LNCAP (cell line): Measurements from ENCODE around the gene PARP8.

Source experiments
- CTCF ChIP-seq: fragments of 450-650 bp; IDR thresholded peaks from 2 replicates; pipeline ENCODE4 v1.5.1; 2017; ENCODE audit warnings: mild to moderate bottlenecking

Gene PARP8

GRCh38 chr5:50874306-50875001, 208.0 kb downstream of the PARP8 start:
- TF ChIP-seq CTCF = no peak

- TF ChIP-seq CTCF = no peak
Observed at GRCh38 chr5:50875002-50875344, 208.5 kb downstream of the PARP8 start.

- TF ChIP-seq CTCF = no peak
Observed at GRCh38 chr5:50878470-50878869, 212.0 kb downstream of the PARP8 start.

- no peak for TF ChIP-seq CTCF
Observed at GRCh38 chr5:50881407-50881806, 215.0 kb downstream of the PARP8 start.

- TF ChIP-seq CTCF = no peak
Observed at GRCh38 chr5:50886657-50887345, 220.4 kb downstream of the PARP8 start.

- no peak for TF ChIP-seq CTCF
Observed at GRCh38 chr5:50887889-50888633, 221.6 kb downstream of the PARP8 start.

GRCh38 chr5:50888751-50889150, 222.3 kb downstream of the PARP8 start:
- TF ChIP-seq CTCF = no peak
